GM23338 (cell line): Measurements from ENCODE around the gene MET. TPM values are rescaled to one million over a fixed set of nuclear protein-coding genes. Genes with fewer than 3 reads are reported as not detected.

Experiments used
- ATAC-seq: fragments of 200-7000 bp; cut with Tn5 transposase; 3 replicates; pipeline ENCODE4 v1.9.1; 2020
- DNase-seq: peaks from one replicate; pipeline ENCODE4 v3.0.0-alpha.2; 2015; ENCODE audit warnings: low spot score
- H2AFZ ChIP-seq: fragments of 200-600 bp; sonication (generic); 2 replicates; pipeline ENCODE4 v1.8.0; 2016; ENCODE audit warnings: antibody characterized with exemption, mild to moderate bottlenecking, moderate library complexity
- H3F3A ChIP-seq: fragments of 200-600 bp; sonication (generic); replicated peaks from 2 replicates; pipeline ENCODE4 v1.8.0; 2017; ENCODE audit warnings: antibody characterized with exemption, mixed run types, low read depth
- H3K27ac ChIP-seq: fragments of 200-600 bp; sonication (generic); 2 replicates; pipeline ENCODE4 v1.6.1; 2016; ENCODE audit warnings: low read depth
- H3K27me3 ChIP-seq: fragments of 200-600 bp; sonication (generic); 2 replicates; pipeline ENCODE4 v1.8.0; 2016; ENCODE audit warnings: mild to moderate bottlenecking, mixed run types, moderate library complexity; ENCODE audit not compliant: insufficient read depth
- H3K36me3 ChIP-seq: fragments of 200-600 bp; sonication (generic); 2 replicates; pipeline ENCODE4 v1.8.0; 2016; ENCODE audit warnings: mild to moderate bottlenecking; ENCODE audit not compliant: insufficient read depth
- H3K4me1 ChIP-seq: fragments of 200-600 bp; sonication (generic); 2 replicates; pipeline ENCODE4 v1.8.0; 2016; ENCODE audit warnings: mild to moderate bottlenecking, moderate library complexity; ENCODE audit not compliant: insufficient read depth
- H3K4me2 ChIP-seq: fragments of 200-600 bp; sonication (generic); 2 replicates; pipeline ENCODE4 v1.7.1; 2017; ENCODE audit warnings: mixed run types
- H3K4me3 ChIP-seq: fragments of 200-600 bp; sonication (generic); 2 replicates; pipeline ENCODE4 v1.6.1; 2016; ENCODE audit warnings: mixed run types
- H3K79me2 ChIP-seq: fragments of 200-600 bp; sonication (generic); replicated peaks from 2 replicates; pipeline ENCODE4 v1.8.0; 2017; ENCODE audit warnings: mild to moderate bottlenecking; ENCODE audit not compliant: insufficient read depth
- H3K9me2 ChIP-seq: fragments of 200-600 bp; sonication (generic); 2 replicates; pipeline ENCODE4 v1.8.0; 2017; ENCODE audit not compliant: insufficient read depth
- H4K20me1 ChIP-seq: fragments of 200-600 bp; sonication (generic); replicated peaks from 2 replicates; pipeline ENCODE4 v1.8.0; 2017; ENCODE audit warnings: mild to moderate bottlenecking; ENCODE audit not compliant: insufficient read depth
- H3K27ac Mint-ChIP-seq: 2 replicates; pipeline ENCODE4 v1.8.0; 2020; ENCODE audit warnings: inconsistent platforms, mild to moderate bottlenecking, moderate library complexity, mixed read lengths
- H3K27me3 Mint-ChIP-seq: 3 replicates; pipeline ENCODE4 v1.8.0; 2022; ENCODE audit warnings: low read depth, mild to moderate bottlenecking, moderate library complexity, mixed read lengths, inconsistent platforms; ENCODE audit not compliant: insufficient read depth, poor library complexity
- H3K36me3 Mint-ChIP-seq: 3 replicates; pipeline ENCODE4 v1.8.0; 2021; ENCODE audit warnings: low read depth, mild to moderate bottlenecking, inconsistent platforms, moderate library complexity, mixed read lengths
- H3K4me1 Mint-ChIP-seq: 3 replicates; pipeline ENCODE4 v1.8.0; 2020; ENCODE audit warnings: mild to moderate bottlenecking, inconsistent platforms, mixed read lengths
- H3K4me3 Mint-ChIP-seq: 3 replicates; pipeline ENCODE4 v1.8.0; 2021; ENCODE audit warnings: moderate library complexity, mild to moderate bottlenecking, inconsistent platforms, mixed read lengths
- H3K9me3 Mint-ChIP-seq: 3 replicates; pipeline ENCODE4 v1.8.0; 2020; ENCODE audit warnings: moderate library complexity, mild to moderate bottlenecking, inconsistent platforms, mixed read lengths
- CREB1 ChIP-seq: fragments of 250-450 bp; sonication (Bioruptor Pico); IDR thresholded peaks from 2 replicates; pipeline ENCODE4 v1.5.0; 2020; ENCODE audit warnings: low read depth, mild to moderate bottlenecking, moderate library complexity
- EZH2 ChIP-seq: fragments of 200-600 bp; sonication (generic); IDR thresholded peaks from one replicate; pipeline ENCODE4 v1.8.0; 2017; ENCODE audit warnings: antibody characterized with exemption, mild to moderate bottlenecking, low read depth; ENCODE audit not compliant: unreplicated experiment
- EZH2phosphoT487 ChIP-seq: fragments of 200-600 bp; sonication (generic); IDR thresholded peaks from one replicate; pipeline ENCODE4 v1.8.1; 2018; ENCODE audit warnings: antibody characterized with exemption; ENCODE audit not compliant: unreplicated experiment
- JUNB ChIP-seq: IDR thresholded peaks from one replicate; pipeline ENCODE4 v1.6.1; 2016; ENCODE audit warnings: antibody characterized with exemption; ENCODE audit not compliant: unreplicated experiment
- NANOG ChIP-seq: IDR thresholded peaks from 2 replicates; pipeline ENCODE4 v1.6.1; 2016; ENCODE audit warnings: antibody characterized with exemption, borderline replicate concordance
- POLR2AphosphoS5 ChIP-seq: IDR thresholded peaks from 2 replicates; pipeline ENCODE4 v1.6.1; 2016; ENCODE audit warnings: antibody characterized with exemption, low read depth
- STAT1 ChIP-seq: IDR thresholded peaks from one replicate; pipeline ENCODE4 v1.6.1; 2016; ENCODE audit warnings: antibody characterized with exemption; ENCODE audit not compliant: unreplicated experiment
- ZNF114 ChIP-seq: fragments of 250-450 bp; sonication (Bioruptor Pico); IDR thresholded peaks from 2 replicates; pipeline ENCODE4 v1.5.0; 2020; ENCODE audit warnings: mild to moderate bottlenecking, moderate library complexity
- ZNF331 ChIP-seq: fragments of 250-450 bp; sonication (Bioruptor Pico); IDR thresholded peaks from 2 replicates; pipeline ENCODE4 v1.5.0; 2020; ENCODE audit warnings: low read depth, mild to moderate bottlenecking, moderate library complexity
- polyA plus RNA-seq: library from polyadenylated mRNA; unstranded; fragments of >200 nt; fragmentation: Nextera tagmentation; extraction: Ambion mirVana; gene quantifications from 2 replicates; pipeline ENCODE4 v1.2.1, GENCODE V29; 2016
- total RNA-seq: library from RNA; depleted of rRNA; stranded (reverse); fragments of >200 nt; shearing (Covaris generic); gene quantifications from 2 replicates; pipeline ENCODE4 v1.2.3, GENCODE V29; 2014
- TF ChIP-seq, protein P1 (sequence below): IDR thresholded peaks from one replicate; pipeline ENCODE4 v1.6.1; 2018; ENCODE audit warnings: antibody characterized with exemption; ENCODE audit not compliant: unreplicated experiment
- TF ChIP-seq, protein P2 (sequence below): IDR thresholded peaks from 2 replicates; pipeline ENCODE4 v1.6.1; 2016; ENCODE audit warnings: antibody characterized with exemption
- TF ChIP-seq, protein P3 (sequence below): fragments of 250-450 bp; sonication (Bioruptor Pico); IDR thresholded peaks from 2 replicates; pipeline ENCODE4 v1.5.0; 2020; ENCODE audit warnings: mild to moderate bottlenecking, moderate library complexity
- TF ChIP-seq, protein P4 (sequence below), 2 experiments: fragments of 200-600 bp in 1 of 2; sonication (generic) in 1 of 2; conservative IDR thresholded peaks; 2 replicates each; pipeline versions ENCODE4 v1.5.1 to v1.6.1; 2016 to 2017; ENCODE audit warnings: antibody characterized with exemption in 2 of 2, low read depth in 2 of 2, mild to moderate bottlenecking in 2 of 2, moderate library complexity in 1 of 2

The MET gene
- total and polyA plus RNA-seq, 2 experiments from 2014 or later, result 4.8 to 23.1 TPM

DNA sequence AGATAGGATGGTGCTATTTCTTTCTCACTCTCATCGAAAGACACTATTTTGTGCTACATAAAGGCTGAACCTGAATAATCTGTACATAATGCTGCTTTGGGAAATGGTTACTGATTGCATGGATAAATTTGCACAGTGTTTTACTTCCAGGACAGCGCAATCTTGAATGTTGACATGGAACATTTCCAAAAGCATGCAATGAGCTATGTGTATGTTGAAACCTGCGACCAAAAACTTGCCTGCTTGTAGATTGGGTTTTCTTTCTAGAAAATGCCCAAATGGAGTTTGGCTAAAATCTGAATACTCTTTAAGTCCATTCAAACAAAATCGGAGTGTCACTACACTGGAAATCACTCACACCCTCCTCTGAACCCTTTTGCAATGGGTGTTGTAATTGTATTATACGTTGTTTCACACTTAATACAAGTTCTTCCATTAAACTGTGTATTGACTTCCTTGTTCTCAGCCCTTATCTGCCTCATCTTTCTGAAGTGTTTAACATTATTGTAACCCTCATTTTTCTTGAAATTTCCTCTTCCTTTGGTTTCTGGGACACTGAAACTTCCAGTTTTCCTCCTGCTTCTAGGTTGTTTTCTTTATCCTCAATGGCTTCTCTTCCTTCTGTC lies 116.7 kb downstream of the MET start:
- Mint-ChIP-seq H3K27ac (no peak overlapping the region), H3K4me3 (no peak overlapping the region), H3K36me3 (no peaks in the 10 kb centered on the region), H3K4me1 (peaks cover 7% of the 10 kb centered on the region; the same call in 2 of the 3 replicates), H3K27me3 (peaks cover 3% of the 10 kb centered on the region), H3K9me3 (no peaks in the 10 kb centered on the region; the same call in 2 of the 3 replicates)
- H3K4me1 ChIP-seq, result peaks cover 5% of the 10 kb centered on the region; the same call in 1 of the 2 replicates
- H3K79me2 ChIP-seq, result no peaks in the 10 kb centered on the region
- no peak for ATAC-seq
- H3K9me2 ChIP-seq, result no peaks in the 10 kb centered on the region
- no peak overlapping the region for H2AFZ ChIP-seq
- no peaks in the 10 kb centered on the region for H3K36me3 ChIP-seq
- no peak overlapping the region for H3K27ac ChIP-seq
- H3K4me2 ChIP-seq, result no peak overlapping the region
- no peak for DNase-seq
- no peaks in the 10 kb centered on the region for H3K27me3 ChIP-seq
- H4K20me1 ChIP-seq, result no peaks in the 10 kb centered on the region
- no peak overlapping the region for H3K4me3 ChIP-seq
- H3F3A ChIP-seq, result no peaks in the 10 kb centered on the region
- TF ChIP-seq STAT1 (no peak), CREB1 (CRISPR knock-in tag) (no peak), EZH2phosphoT487 (no peak), NANOG (no peak), ZNF331 (CRISPR knock-in tag) (no peak), EZH2 (no peak), JUNB (no peak), POLR2AphosphoS5 (no peak), ZNF114 (CRISPR knock-in tag) (no peak)
- TF ChIP-seq, protein P1, sequence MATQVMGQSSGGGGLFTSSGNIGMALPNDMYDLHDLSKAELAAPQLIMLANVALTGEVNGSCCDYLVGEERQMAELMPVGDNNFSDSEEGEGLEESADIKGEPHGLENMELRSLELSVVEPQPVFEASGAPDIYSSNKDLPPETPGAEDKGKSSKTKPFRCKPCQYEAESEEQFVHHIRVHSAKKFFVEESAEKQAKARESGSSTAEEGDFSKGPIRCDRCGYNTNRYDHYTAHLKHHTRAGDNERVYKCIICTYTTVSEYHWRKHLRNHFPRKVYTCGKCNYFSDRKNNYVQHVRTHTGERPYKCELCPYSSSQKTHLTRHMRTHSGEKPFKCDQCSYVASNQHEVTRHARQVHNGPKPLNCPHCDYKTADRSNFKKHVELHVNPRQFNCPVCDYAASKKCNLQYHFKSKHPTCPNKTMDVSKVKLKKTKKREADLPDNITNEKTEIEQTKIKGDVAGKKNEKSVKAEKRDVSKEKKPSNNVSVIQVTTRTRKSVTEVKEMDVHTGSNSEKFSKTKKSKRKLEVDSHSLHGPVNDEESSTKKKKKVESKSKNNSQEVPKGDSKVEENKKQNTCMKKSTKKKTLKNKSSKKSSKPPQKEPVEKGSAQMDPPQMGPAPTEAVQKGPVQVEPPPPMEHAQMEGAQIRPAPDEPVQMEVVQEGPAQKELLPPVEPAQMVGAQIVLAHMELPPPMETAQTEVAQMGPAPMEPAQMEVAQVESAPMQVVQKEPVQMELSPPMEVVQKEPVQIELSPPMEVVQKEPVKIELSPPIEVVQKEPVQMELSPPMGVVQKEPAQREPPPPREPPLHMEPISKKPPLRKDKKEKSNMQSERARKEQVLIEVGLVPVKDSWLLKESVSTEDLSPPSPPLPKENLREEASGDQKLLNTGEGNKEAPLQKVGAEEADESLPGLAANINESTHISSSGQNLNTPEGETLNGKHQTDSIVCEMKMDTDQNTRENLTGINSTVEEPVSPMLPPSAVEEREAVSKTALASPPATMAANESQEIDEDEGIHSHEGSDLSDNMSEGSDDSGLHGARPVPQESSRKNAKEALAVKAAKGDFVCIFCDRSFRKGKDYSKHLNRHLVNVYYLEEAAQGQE, result no peak
- TF ChIP-seq, protein P2, sequence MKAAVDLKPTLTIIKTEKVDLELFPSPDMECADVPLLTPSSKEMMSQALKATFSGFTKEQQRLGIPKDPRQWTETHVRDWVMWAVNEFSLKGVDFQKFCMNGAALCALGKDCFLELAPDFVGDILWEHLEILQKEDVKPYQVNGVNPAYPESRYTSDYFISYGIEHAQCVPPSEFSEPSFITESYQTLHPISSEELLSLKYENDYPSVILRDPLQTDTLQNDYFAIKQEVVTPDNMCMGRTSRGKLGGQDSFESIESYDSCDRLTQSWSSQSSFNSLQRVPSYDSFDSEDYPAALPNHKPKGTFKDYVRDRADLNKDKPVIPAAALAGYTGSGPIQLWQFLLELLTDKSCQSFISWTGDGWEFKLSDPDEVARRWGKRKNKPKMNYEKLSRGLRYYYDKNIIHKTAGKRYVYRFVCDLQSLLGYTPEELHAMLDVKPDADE, result no peak
- TF ChIP-seq, protein P3, sequence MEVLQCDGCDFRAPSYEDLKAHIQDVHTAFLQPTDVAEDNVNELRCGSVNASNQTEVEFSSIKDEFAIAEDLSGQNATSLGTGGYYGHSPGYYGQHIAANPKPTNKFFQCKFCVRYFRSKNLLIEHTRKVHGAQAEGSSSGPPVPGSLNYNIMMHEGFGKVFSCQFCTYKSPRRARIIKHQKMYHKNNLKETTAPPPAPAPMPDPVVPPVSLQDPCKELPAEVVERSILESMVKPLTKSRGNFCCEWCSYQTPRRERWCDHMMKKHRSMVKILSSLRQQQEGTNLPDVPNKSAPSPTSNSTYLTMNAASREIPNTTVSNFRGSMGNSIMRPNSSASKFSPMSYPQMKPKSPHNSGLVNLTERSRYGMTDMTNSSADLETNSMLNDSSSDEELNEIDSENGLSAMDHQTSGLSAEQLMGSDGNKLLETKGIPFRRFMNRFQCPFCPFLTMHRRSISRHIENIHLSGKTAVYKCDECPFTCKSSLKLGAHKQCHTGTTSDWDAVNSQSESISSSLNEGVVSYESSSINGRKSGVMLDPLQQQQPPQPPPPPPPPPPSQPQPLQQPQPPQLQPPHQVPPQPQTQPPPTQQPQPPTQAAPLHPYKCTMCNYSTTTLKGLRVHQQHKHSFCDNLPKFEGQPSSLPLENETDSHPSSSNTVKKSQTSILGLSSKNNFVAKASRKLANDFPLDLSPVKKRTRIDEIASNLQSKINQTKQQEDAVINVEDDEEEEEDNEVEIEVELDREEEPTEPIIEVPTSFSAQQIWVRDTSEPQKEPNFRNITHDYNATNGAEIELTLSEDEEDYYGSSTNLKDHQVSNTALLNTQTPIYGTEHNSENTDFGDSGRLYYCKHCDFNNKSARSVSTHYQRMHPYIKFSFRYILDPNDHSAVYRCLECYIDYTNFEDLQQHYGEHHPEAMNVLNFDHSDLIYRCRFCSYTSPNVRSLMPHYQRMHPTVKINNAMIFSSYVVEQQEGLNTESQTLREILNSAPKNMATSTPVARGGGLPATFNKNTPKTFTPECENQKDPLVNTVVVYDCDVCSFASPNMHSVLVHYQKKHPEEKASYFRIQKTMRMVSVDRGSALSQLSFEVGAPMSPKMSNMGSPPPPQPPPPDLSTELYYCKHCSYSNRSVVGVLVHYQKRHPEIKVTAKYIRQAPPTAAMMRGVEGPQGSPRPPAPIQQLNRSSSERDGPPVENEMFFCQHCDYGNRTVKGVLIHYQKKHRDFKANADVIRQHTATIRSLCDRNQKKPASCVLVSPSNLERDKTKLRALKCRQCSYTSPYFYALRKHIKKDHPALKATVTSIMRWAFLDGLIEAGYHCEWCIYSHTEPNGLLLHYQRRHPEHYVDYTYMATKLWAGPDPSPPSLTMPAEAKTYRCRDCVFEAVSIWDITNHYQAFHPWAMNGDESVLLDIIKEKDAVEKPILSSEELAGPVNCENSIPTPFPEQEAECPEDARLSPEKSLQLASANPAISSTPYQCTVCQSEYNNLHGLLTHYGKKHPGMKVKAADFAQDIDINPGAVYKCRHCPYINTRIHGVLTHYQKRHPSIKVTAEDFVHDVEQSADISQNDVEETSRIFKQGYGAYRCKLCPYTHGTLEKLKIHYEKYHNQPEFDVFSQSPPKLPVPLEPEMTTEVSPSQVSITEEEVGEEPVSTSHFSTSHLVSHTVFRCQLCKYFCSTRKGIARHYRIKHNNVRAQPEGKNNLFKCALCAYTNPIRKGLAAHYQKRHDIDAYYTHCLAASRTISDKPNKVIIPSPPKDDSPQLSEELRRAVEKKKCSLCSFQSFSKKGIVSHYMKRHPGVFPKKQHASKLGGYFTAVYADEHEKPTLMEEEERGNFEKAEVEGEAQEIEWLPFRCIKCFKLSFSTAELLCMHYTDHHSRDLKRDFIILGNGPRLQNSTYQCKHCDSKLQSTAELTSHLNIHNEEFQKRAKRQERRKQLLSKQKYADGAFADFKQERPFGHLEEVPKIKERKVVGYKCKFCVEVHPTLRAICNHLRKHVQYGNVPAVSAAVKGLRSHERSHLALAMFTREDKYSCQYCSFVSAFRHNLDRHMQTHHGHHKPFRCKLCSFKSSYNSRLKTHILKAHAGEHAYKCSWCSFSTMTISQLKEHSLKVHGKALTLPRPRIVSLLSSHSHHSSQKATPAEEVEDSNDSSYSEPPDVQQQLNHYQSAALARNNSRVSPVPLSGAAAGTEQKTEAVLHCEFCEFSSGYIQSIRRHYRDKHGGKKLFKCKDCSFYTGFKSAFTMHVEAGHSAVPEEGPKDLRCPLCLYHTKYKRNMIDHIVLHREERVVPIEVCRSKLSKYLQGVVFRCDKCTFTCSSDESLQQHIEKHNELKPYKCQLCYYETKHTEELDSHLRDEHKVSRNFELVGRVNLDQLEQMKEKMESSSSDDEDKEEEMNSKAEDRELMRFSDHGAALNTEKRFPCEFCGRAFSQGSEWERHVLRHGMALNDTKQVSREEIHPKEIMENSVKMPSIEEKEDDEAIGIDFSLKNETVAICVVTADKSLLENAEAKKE (CRISPR knock-in tag), result no peak
- TF ChIP-seq, protein P4, sequence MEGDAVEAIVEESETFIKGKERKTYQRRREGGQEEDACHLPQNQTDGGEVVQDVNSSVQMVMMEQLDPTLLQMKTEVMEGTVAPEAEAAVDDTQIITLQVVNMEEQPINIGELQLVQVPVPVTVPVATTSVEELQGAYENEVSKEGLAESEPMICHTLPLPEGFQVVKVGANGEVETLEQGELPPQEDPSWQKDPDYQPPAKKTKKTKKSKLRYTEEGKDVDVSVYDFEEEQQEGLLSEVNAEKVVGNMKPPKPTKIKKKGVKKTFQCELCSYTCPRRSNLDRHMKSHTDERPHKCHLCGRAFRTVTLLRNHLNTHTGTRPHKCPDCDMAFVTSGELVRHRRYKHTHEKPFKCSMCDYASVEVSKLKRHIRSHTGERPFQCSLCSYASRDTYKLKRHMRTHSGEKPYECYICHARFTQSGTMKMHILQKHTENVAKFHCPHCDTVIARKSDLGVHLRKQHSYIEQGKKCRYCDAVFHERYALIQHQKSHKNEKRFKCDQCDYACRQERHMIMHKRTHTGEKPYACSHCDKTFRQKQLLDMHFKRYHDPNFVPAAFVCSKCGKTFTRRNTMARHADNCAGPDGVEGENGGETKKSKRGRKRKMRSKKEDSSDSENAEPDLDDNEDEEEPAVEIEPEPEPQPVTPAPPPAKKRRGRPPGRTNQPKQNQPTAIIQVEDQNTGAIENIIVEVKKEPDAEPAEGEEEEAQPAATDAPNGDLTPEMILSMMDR (conservative IDR thresholded peaks at IDR 0.05; ENCODE audit: low read depth in 2 of 2), result no peak
